ENCODE results near the gene UGT8.
"Not testable (repeated sequence)": the region's sequence is repeated elsewhere in the genome, so short reads cannot be mapped to it uniquely, and the experiment has no call there.

Gene UGT8

GRCh38 chr4:114606245-114606644 is 7.6 kb downstream of the UGT8 start:
- Histone ChIP-seq H3K36me3 (ENCODE audit: control insufficient read depth, insufficient read depth, low read length) (no peaks in the 10 kb centered on the region), H3K27ac (ENCODE audit: low read length) (no peak overlapping the region), H3K27me3 (ENCODE audit: control insufficient read depth, insufficient read depth, low read length) (no peaks in the 10 kb centered on the region), H3K4me3 (ENCODE audit: low read length) (no peak overlapping the region), H3K9me3 (ENCODE audit: control insufficient read depth, insufficient read depth, low read length) (no peaks in the 10 kb centered on the region), H3K4me1 (ENCODE audit: control insufficient read depth, insufficient read depth, low read length) (peaks cover 3% of the 10 kb centered on the region)
- no CpG with 5 or more reads among the region's 2 CpGs for WGBS (ENCODE audit: insufficient coverage, insufficient read length)
- peak; percentile 48 for DNase-seq (ENCODE audit: low read depth, low spot score)

- DNase-seq (ENCODE audit: low read depth, low spot score), result no peak
- Histone ChIP-seq H3K4me1 (ENCODE audit: control insufficient read depth, insufficient read depth, low read length) (peaks cover 3% of the 10 kb centered on the region), H3K27me3 (ENCODE audit: control insufficient read depth, insufficient read depth, low read length) (no peaks in the 10 kb centered on the region), H3K9me3 (ENCODE audit: control insufficient read depth, insufficient read depth, low read length) (no peaks in the 10 kb centered on the region), H3K4me3 (ENCODE audit: low read length) (no peak overlapping the region), H3K27ac (ENCODE audit: low read length) (no peak overlapping the region), H3K36me3 (ENCODE audit: control insufficient read depth, insufficient read depth, low read length) (no peaks in the 10 kb centered on the region)
Measured at GRCh38 chr4:114607056-114607455, 8.4 kb downstream of the UGT8 start.

- Histone ChIP-seq H3K9me3 (ENCODE audit: control insufficient read depth, insufficient read depth, low read length) (no peaks in the 10 kb centered on the region), H3K36me3 (ENCODE audit: control insufficient read depth, insufficient read depth, low read length) (no peaks in the 10 kb centered on the region), H3K27ac (ENCODE audit: low read length) (no peak overlapping the region), H3K4me1 (ENCODE audit: control insufficient read depth, insufficient read depth, low read length) (no peaks in the 10 kb centered on the region), H3K27me3 (ENCODE audit: control insufficient read depth, insufficient read depth, low read length) (no peaks in the 10 kb centered on the region), H3K4me3 (ENCODE audit: low read length) (no peak overlapping the region)
- no peak for DNase-seq (ENCODE audit: low read depth, low spot score)
- no CpG with 5 or more reads among the region's 4 CpGs for WGBS (ENCODE audit: insufficient coverage, insufficient read length)
Measured at GRCh38 chr4:114613560-114613959, 15.0 kb downstream of the UGT8 start.

GRCh38 chr4:114615435-114615834 is 16.8 kb downstream of the UGT8 start:
- Histone ChIP-seq H3K9me3 (ENCODE audit: control insufficient read depth, insufficient read depth, low read length) (no peaks in the 10 kb centered on the region), H3K27me3 (ENCODE audit: control insufficient read depth, insufficient read depth, low read length) (no peaks in the 10 kb centered on the region), H3K4me3 (ENCODE audit: low read length) (no peak overlapping the region), H3K36me3 (ENCODE audit: control insufficient read depth, insufficient read depth, low read length) (no peaks in the 10 kb centered on the region), H3K4me1 (ENCODE audit: control insufficient read depth, insufficient read depth, low read length) (no peaks in the 10 kb centered on the region), H3K27ac (ENCODE audit: low read length) (no peak overlapping the region)
- DNase-seq (ENCODE audit: low read depth, low spot score), result no peak
- WGBS (ENCODE audit: insufficient coverage, insufficient read length), result no CpG with 5 or more reads among the region's 3 CpGs

GRCh38 chr4:114616036-114616435 is 17.4 kb downstream of the UGT8 start:
- no CpG with 5 or more reads among the region's 12 CpGs for WGBS (ENCODE audit: insufficient coverage, insufficient read length)
- not testable (repeated sequence) for H3K4me3 ChIP-seq (ENCODE audit: low read length); H3K27ac ChIP-seq (ENCODE audit: low read length)

GRCh38 chr4:114626196-114626595 is 27.6 kb downstream of the UGT8 start:
- no peak for DNase-seq (ENCODE audit: low read depth, low spot score)
- no peak overlapping the region for H3K4me3 ChIP-seq (ENCODE audit: low read length)
- H3K27me3 ChIP-seq (ENCODE audit: control insufficient read depth, insufficient read depth, low read length), result no peaks in the 10 kb centered on the region
- H3K27ac ChIP-seq (ENCODE audit: low read length), result no peak overlapping the region
- no CpG with 5 or more reads among the region's 2 CpGs for WGBS (ENCODE audit: insufficient coverage, insufficient read length)
- no peaks in the 10 kb centered on the region for H3K9me3 ChIP-seq (ENCODE audit: control insufficient read depth, insufficient read depth, low read length)
- H3K4me1 ChIP-seq (ENCODE audit: control insufficient read depth, insufficient read depth, low read length), result no peaks in the 10 kb centered on the region
- peaks cover 3% of the 10 kb centered on the region; the same call in 1 of the 2 replicates for H3K36me3 ChIP-seq (ENCODE audit: control insufficient read depth, insufficient read depth, low read length)

More at GRCh38 chr4:114616036-114616435, 17.4 kb downstream of the UGT8 start:
- H3K27me3 ChIP-seq (ENCODE audit: control insufficient read depth, insufficient read depth, low read length); H3K4me1 ChIP-seq (ENCODE audit: control insufficient read depth, insufficient read depth, low read length); H3K36me3 ChIP-seq (ENCODE audit: control insufficient read depth, insufficient read depth, low read length); DNase-seq (ENCODE audit: low read depth, low spot score); H3K9me3 ChIP-seq (ENCODE audit: control insufficient read depth, insufficient read depth, low read length): not testable (repeated sequence)

- Histone ChIP-seq H3K9me3 (ENCODE audit: control insufficient read depth, insufficient read depth, low read length) (no peaks in the 10 kb centered on the region), H3K4me1 (ENCODE audit: control insufficient read depth, insufficient read depth, low read length) (no peaks in the 10 kb centered on the region), H3K36me3 (ENCODE audit: control insufficient read depth, insufficient read depth, low read length) (no peaks in the 10 kb centered on the region), H3K27me3 (ENCODE audit: control insufficient read depth, insufficient read depth, low read length) (no peaks in the 10 kb centered on the region), H3K4me3 (ENCODE audit: low read length) (no peak overlapping the region), H3K27ac (ENCODE audit: low read length) (no peak overlapping the region)
- DNase-seq (ENCODE audit: low read depth, low spot score), result no peak
- no CpG with 5 or more reads among the region's 5 CpGs for WGBS (ENCODE audit: insufficient coverage, insufficient read length)
Measured at GRCh38 chr4:114636192-114636935, 37.8 kb downstream of the UGT8 start.

GRCh38 chr4:114642173-114642780 is 43.7 kb downstream of the UGT8 start:
- Histone ChIP-seq H3K27ac (ENCODE audit: low read length) (no peak overlapping the region), H3K4me3 (ENCODE audit: low read length) (no peak overlapping the region), H3K36me3 (ENCODE audit: control insufficient read depth, insufficient read depth, low read length) (no peaks in the 10 kb centered on the region), H3K27me3 (ENCODE audit: control insufficient read depth, insufficient read depth, low read length) (no peaks in the 10 kb centered on the region), H3K4me1 (ENCODE audit: control insufficient read depth, insufficient read depth, low read length) (no peaks in the 10 kb centered on the region), H3K9me3 (ENCODE audit: control insufficient read depth, insufficient read depth, low read length) (no peaks in the 10 kb centered on the region)
- no peak for DNase-seq (ENCODE audit: low read depth, low spot score)
- WGBS (ENCODE audit: insufficient coverage, insufficient read length), result no CpG with 5 or more reads among the region's 4 CpGs

- Histone ChIP-seq H3K27ac (ENCODE audit: low read length) (no peak overlapping the region), H3K4me3 (ENCODE audit: low read length) (no peak overlapping the region), H3K36me3 (ENCODE audit: control insufficient read depth, insufficient read depth, low read length) (no peaks in the 10 kb centered on the region), H3K27me3 (ENCODE audit: control insufficient read depth, insufficient read depth, low read length) (no peaks in the 10 kb centered on the region), H3K9me3 (ENCODE audit: control insufficient read depth, insufficient read depth, low read length) (no peaks in the 10 kb centered on the region), H3K4me1 (ENCODE audit: control insufficient read depth, insufficient read depth, low read length) (no peaks in the 10 kb centered on the region; the same call in 1 of the 2 replicates)
- DNase-seq (ENCODE audit: low read depth, low spot score), result peak; percentile 4
- no CpG with 5 or more reads among the region's 1 CpG for WGBS (ENCODE audit: insufficient coverage, insufficient read length)
Measured at GRCh38 chr4:114649908-114650307, 51.3 kb downstream of the UGT8 start.

GRCh38 chr4:114653675-114654074 is 55.1 kb downstream of the UGT8 start:
- Histone ChIP-seq H3K27ac (ENCODE audit: low read length) (no peak overlapping the region), H3K27me3 (ENCODE audit: control insufficient read depth, insufficient read depth, low read length) (no peaks in the 10 kb centered on the region), H3K4me1 (ENCODE audit: control insufficient read depth, insufficient read depth, low read length) (peaks cover 2% of the 10 kb centered on the region; the same call in 1 of the 2 replicates), H3K9me3 (ENCODE audit: control insufficient read depth, insufficient read depth, low read length) (no peaks in the 10 kb centered on the region), H3K4me3 (ENCODE audit: low read length) (no peak overlapping the region), H3K36me3 (ENCODE audit: control insufficient read depth, insufficient read depth, low read length) (no peaks in the 10 kb centered on the region)
- no peak for DNase-seq (ENCODE audit: low read depth, low spot score)
- no CpG with 5 or more reads among the region's 1 CpG for WGBS (ENCODE audit: insufficient coverage, insufficient read length)

- Histone ChIP-seq H3K4me1 (ENCODE audit: control insufficient read depth, insufficient read depth, low read length) (peaks cover 2% of the 10 kb centered on the region; the same call in 1 of the 2 replicates), H3K27me3 (ENCODE audit: control insufficient read depth, insufficient read depth, low read length) (no peaks in the 10 kb centered on the region), H3K9me3 (ENCODE audit: control insufficient read depth, insufficient read depth, low read length) (no peaks in the 10 kb centered on the region), H3K27ac (ENCODE audit: low read length) (no peak overlapping the region), H3K4me3 (ENCODE audit: low read length) (no peak overlapping the region), H3K36me3 (ENCODE audit: control insufficient read depth, insufficient read depth, low read length) (no peaks in the 10 kb centered on the region)
- WGBS (ENCODE audit: insufficient coverage, insufficient read length), result no CpG with 5 or more reads among the region's 2 CpGs
- DNase-seq (ENCODE audit: low read depth, low spot score), result no peak
Measured at GRCh38 chr4:114654592-114654991, 56.0 kb downstream of the UGT8 start.
